Common myeloid progenitor, CD34-positive (primary cell): ENCODE data around the gene UROC1. TPM values are rescaled to one million over a fixed set of nuclear protein-coding genes. Genes with fewer than 3 reads are reported as not detected.

Source experiments
- CTCF ChIA-PET: fragments of 350-600 bp; sonication (Branson Sonifier 250); formaldehyde crosslinking; loops from one replicate; lab custom pipeline; 2021; ENCODE audit warnings: antibody characterized with exemption; lab: Charles Lee
- POLR2A ChIA-PET: fragments of 350-600 bp; sonication (Branson Sonifier 250); formaldehyde crosslinking; loops from one replicate; lab custom pipeline; 2021; ENCODE audit warnings: antibody characterized with exemption; lab: Charles Lee
- DNase-seq, 3 donors: peaks; one replicate each; pipeline versions ENCODE4 v3.0.0 to v3.0.0-alpha.2; 2013
- H3K27ac ChIP-seq, 2 experiments: 1 replicate in 1 of 2; 2 replicates in 1 of 2; pipeline ENCODE4 v1.7.0; 2013; ENCODE audit warnings: inconsistent platforms in 2 of 2, low read length in 2 of 2, mild to moderate bottlenecking in 2 of 2, low read depth in 1 of 2, moderate library complexity in 1 of 2; ENCODE audit not compliant: severe bottlenecking in 2 of 2, insufficient read depth in 1 of 2, poor library complexity in 1 of 2
- H3K27me3 ChIP-seq, 5 experiments: replicated peaks in 2 of 5; 1 replicate in 3 of 5; 2 replicates in 2 of 5; pipeline versions ENCODE4 v1.6.1 to v1.7.0; 2013; ENCODE audit warnings: low read length in 4 of 5, mild to moderate bottlenecking in 2 of 5, moderate library complexity in 2 of 5, inconsistent platforms in 1 of 5; ENCODE audit not compliant: insufficient read depth in 5 of 5, control insufficient read depth in 4 of 5
- H3K36me3 ChIP-seq, 4 experiments: 1 replicate in 2 of 4; 2 replicates in 2 of 4; pipeline versions ENCODE4 v1.6.1 to v1.7.0; 2013; ENCODE audit warnings: low read length in 3 of 4, control low read depth in 1 of 4, mild to moderate bottlenecking in 1 of 4; ENCODE audit not compliant: control insufficient read depth in 4 of 4, insufficient read depth in 4 of 4
- H3K4me1 ChIP-seq, 4 experiments: 1 replicate in 3 of 4; 2 replicates in 1 of 4; pipeline versions ENCODE4 v1.6.1 to v1.7.1; 2013; ENCODE audit warnings: low read length in 3 of 4, mild to moderate bottlenecking in 3 of 4, control low read depth in 1 of 4, inconsistent platforms in 1 of 4, moderate library complexity in 1 of 4; ENCODE audit not compliant: control insufficient read depth in 4 of 4, insufficient read depth in 4 of 4; ENCODE audit errors: control extremely low read depth in 1 of 4
- H3K4me3 ChIP-seq, 7 experiments: 1 replicate in 4 of 7; 2 replicates in 3 of 7; pipeline versions ENCODE4 v1.5.1 to v1.7.0; 2013; ENCODE audit warnings: mild to moderate bottlenecking in 7 of 7, low read length in 6 of 7, moderate library complexity in 6 of 7, inconsistent platforms in 2 of 7, low read depth in 2 of 7, control low read depth in 1 of 7; ENCODE audit not compliant: insufficient read depth in 4 of 7, control insufficient read depth in 1 of 7; ENCODE audit errors: extremely low read depth in 1 of 7
- H3K9me3 ChIP-seq, 5 experiments: 1 replicate in 4 of 5; 2 replicates in 1 of 5; pipeline versions ENCODE4 v1.6.1 to v1.7.1; 2013; ENCODE audit warnings: low read length in 4 of 5, mild to moderate bottlenecking in 2 of 5, inconsistent platforms in 1 of 5, low read depth in 1 of 5, moderate library complexity in 1 of 5; ENCODE audit not compliant: control insufficient read depth in 4 of 5, insufficient read depth in 2 of 5; ENCODE audit errors: control extremely low read depth in 1 of 5
- WGBS: methylation state at CpG from one replicate; pipeline ENCODE4 v1.1.5; 2013; ENCODE audit not compliant: insufficient coverage; 5-methylcytosine and 5-hydroxymethylcytosine counted together
- polyA plus RNA-seq: library from polyadenylated mRNA; unstranded; fragments of 120-200 nt; gene quantifications from one replicate; pipeline ENCODE4 v1.2.1, GENCODE V29; 2013

The UROC1 gene
- polyA plus RNA-seq = 0.05 TPM

GRCh38 chr3:126517291-126517951 lies at the start of gene UROC1:
UROC1 (minus strand) TSS chr3:126517773; CDS start chr3:126517719, 54 bp downstream.
- ChIA-PET CTCF (interaction anchor here (0.6 to 3.0 kb wide), 3 partner anchors 8 to 30 kb away, joined by 3 to 15 read pairs (median 4); no protein-coding TSS in a partner anchor), POLR2A (no interaction called here)
- Histone ChIP-seq H3K27ac (no peak within 1 kb of the TSS), H3K27me3 (no peaks in the 10 kb centered on the region), H3K36me3 (no peaks in the 10 kb centered on the region), H3K9me3 (no peaks in the 10 kb centered on the region), H3K4me1 (peaks cover 0 to 9% (median 3%) of the 10 kb centered on the region in 4 experiments), H3K4me3 (no peak within 1 kb of the TSS)
- 93% methylated on average over 15 of the region's 16 CpGs for WGBS
- DNase-seq = no peak

DNA sequence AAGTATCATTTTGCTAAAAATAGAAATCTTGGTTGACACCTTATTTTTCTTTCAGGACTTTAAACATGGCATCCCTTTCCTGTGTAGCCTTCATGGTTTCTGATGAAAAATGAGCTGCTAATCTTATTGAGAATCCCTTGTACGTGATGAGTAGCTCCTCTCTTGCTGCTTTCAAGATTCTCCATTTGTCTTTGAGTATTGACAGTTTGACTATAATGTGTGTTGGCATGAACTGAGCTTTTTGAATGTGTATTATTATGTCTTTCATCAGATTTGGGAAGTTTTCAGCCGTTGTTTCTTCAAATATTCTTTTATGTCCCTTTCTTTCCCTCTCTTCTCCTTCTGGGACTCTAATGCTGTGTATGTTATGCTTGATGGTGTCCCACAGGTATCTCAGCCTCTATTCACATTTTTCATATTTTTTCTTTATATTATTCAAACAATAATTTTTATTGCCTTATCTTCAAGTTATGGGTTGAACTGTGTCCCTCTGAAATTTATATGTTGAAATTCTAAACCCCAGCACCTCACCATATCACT lies 45.2 kb upstream of the UROC1 start:
- POLR2A ChIA-PET = no interaction called here
- Histone ChIP-seq H3K4me3 (no peak overlapping the region), H3K36me3 (no peaks in the 10 kb centered on the region), H3K27me3 (no peaks in the 10 kb centered on the region), H3K27ac (no peak overlapping the region), H3K4me1 (peaks cover 0 to 8% (median under 1%) of the 10 kb centered on the region in 4 experiments), H3K9me3 (peaks cover 0 to 14% (median 3%) of the 10 kb centered on the region in 5 experiments)
- WGBS = 80% methylated on average over 1 of the region's 2 CpGs
- no peak for DNase-seq
- CTCF ChIA-PET = interaction anchor here (2.6 kb wide), 1 partner anchor 12 kb away, joined by 7 read pairs; no protein-coding TSS in a partner anchor

- Histone ChIP-seq H3K4me3 (no peak within 1 kb of the TSS), H3K9me3 (peaks cover 0 to 14% (median 0%) of the 10 kb centered on the region in 5 experiments), H3K27ac (no peak within 1 kb of the TSS), H3K36me3 (no peaks in the 10 kb centered on the region), H3K4me1 (peaks cover 0 to 2% (median 0%) of the 10 kb centered on the region in 4 experiments), H3K27me3 (no peaks in the 10 kb centered on the region)
- CTCF ChIA-PET = interaction anchor here (1.0 kb wide), 1 partner anchor 35 kb away, joined by 4 read pairs; no protein-coding TSS in a partner anchor
- WGBS = 92% methylated on average over 7 of the region's 9 CpGs
- no peak for DNase-seq
- POLR2A ChIA-PET = no interaction called here
Observed at GRCh38 chr3:126558336-126559071, 40.9 kb upstream of the UROC1 start, which contains the start of gene C3orf22. C3orf22 (minus strand) TSS chr3:126558932; CDS start chr3:126553390, 5,542 bp downstream.

GRCh38 chr3:126557761-126558160 lies 40.2 kb upstream of the UROC1 start:
- H3K27me3 ChIP-seq = no peaks in the 10 kb centered on the region
- 80% methylated on average over 5 of the region's 6 CpGs for WGBS
- no peaks in the 10 kb centered on the region for H3K4me1 ChIP-seq
- H3K9me3 ChIP-seq = peaks cover 0 to 12% (median 0%) of the 10 kb centered on the region in 5 experiments
- POLR2A ChIA-PET = no interaction called here
- H3K4me3 ChIP-seq = no peak overlapping the region
- no peaks in the 10 kb centered on the region for H3K36me3 ChIP-seq
- DNase-seq = no peak
- CTCF ChIA-PET = interaction anchor here (1.0 to 1.1 kb wide), 2 partner anchors 35 to 36 kb away, joined by 4 to 7 read pairs; no protein-coding TSS in a partner anchor
- no peak overlapping the region for H3K27ac ChIP-seq

DNA sequence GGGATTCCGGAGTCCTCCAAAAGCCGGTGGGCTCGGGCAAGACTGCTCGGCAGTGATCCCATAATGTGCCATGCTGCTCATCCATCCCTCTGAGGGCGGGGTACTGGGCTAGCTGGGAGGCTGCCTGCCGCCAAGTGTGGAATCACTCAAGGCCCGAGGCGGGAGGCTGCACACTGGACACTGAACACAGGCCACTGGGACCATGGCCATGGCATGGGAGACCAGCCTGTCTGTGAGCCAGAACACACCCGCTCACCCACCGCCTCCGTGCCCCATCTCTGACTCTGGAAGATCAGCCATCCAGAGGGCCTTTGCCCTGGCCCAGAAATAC lies 39.8 kb upstream of the UROC1 start:
- WGBS = 100% methylated on average over 9 of the region's 11 CpGs
- H3K36me3 ChIP-seq = no peaks in the 10 kb centered on the region
- no peak overlapping the region for H3K27ac ChIP-seq
- H3K4me1 ChIP-seq = no peaks in the 10 kb centered on the region
- H3K27me3 ChIP-seq = no peaks in the 10 kb centered on the region
- ChIA-PET CTCF (interaction anchor here (1.1 kb wide), 1 partner anchor 36 kb away, joined by 7 read pairs; no protein-coding TSS in a partner anchor), POLR2A (no interaction called here)
- DNase-seq = no peak
- H3K4me3 ChIP-seq = no peak overlapping the region
- H3K9me3 ChIP-seq = peaks cover 0 to 9% (median 0%) of the 10 kb centered on the region in 5 experiments

DNA sequence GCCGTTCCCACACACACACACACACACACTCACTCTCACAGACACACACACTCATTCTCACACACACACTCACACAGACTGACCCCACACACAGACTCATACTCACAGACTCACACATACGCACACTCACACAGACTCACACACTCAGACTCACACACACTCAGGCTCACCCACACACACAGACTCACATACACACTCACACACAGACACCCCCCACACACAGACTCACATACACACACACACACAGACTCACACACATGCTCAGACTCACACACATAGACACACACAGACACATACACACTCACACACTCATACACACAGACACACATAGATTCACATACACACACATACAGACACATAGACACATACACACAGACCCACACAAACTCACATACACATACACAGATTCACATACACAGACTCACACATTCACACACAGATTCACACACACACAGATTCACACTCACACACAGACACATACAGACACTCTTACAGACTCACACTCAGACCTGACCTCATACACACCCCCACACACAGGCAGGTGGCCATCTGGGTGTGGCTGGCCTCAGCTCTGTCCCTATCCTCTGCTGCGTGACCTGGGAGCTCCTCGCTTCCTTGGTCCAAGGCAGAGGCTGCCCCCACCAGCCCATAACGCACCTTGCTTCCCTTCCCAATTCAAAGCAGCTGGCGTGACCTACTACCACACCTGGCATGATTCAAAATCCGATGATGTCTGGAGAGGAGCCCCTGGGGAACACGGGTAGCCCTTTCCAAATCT lies 39.3 kb upstream of the UROC1 start:
- H3K27me3 ChIP-seq = no peaks in the 10 kb centered on the region
- no peak overlapping the region for H3K27ac ChIP-seq
- no peak overlapping the region for H3K4me3 ChIP-seq
- ChIA-PET POLR2A (no interaction called here), CTCF (interaction anchor here (1.1 to 2.7 kb wide), 2 partner anchors 11 to 36 kb away, joined by 7 to 11 read pairs; no protein-coding TSS in a partner anchor)
- H3K36me3 ChIP-seq = no peaks in the 10 kb centered on the region
- peaks cover 0 to 1% (median 0%) of the 10 kb centered on the region in 4 experiments for H3K4me1 ChIP-seq
- peaks cover 0 to 4% (median 0%) of the 10 kb centered on the region in 5 experiments for H3K9me3 ChIP-seq
- 98% methylated on average over 8 of the region's 8 CpGs for WGBS
- no peak for DNase-seq
